GM12874 (cell line): ENCODE results near the gene MTCL1.

Source experiments
- TF ChIP-seq, protein P1 (sequence below): IDR thresholded peaks from 2 replicates; pipeline ENCODE4 v1.5.1; 2011; ENCODE audit warnings: low read depth, mild to moderate bottlenecking, control low read depth, low read length, moderate library complexity; ENCODE audit not compliant: insufficient read depth

MTCL1 gene

DNA sequence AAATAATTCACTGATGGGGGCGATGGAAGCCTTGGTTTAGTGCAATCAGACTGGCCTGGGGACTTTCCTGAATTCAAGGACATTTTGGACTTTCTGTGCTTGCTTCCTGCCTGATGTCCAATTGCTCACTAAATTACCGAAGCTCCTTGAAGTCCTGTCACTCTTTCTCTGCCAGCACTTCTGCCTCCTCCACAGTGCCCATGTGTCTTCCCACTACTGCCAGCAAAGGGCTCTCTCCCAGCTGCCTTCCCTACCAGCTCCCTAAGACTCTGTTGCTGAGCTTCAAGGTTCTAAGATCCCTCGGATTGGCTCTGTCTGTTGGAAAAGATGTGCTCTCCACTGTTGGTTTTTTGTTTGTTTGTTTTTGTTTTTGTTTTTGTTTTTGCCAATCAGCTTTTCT lies 158.1 kb downstream of the MTCL1 start:
- TF ChIP-seq, protein P1, sequence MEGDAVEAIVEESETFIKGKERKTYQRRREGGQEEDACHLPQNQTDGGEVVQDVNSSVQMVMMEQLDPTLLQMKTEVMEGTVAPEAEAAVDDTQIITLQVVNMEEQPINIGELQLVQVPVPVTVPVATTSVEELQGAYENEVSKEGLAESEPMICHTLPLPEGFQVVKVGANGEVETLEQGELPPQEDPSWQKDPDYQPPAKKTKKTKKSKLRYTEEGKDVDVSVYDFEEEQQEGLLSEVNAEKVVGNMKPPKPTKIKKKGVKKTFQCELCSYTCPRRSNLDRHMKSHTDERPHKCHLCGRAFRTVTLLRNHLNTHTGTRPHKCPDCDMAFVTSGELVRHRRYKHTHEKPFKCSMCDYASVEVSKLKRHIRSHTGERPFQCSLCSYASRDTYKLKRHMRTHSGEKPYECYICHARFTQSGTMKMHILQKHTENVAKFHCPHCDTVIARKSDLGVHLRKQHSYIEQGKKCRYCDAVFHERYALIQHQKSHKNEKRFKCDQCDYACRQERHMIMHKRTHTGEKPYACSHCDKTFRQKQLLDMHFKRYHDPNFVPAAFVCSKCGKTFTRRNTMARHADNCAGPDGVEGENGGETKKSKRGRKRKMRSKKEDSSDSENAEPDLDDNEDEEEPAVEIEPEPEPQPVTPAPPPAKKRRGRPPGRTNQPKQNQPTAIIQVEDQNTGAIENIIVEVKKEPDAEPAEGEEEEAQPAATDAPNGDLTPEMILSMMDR, result no peak

DNA sequence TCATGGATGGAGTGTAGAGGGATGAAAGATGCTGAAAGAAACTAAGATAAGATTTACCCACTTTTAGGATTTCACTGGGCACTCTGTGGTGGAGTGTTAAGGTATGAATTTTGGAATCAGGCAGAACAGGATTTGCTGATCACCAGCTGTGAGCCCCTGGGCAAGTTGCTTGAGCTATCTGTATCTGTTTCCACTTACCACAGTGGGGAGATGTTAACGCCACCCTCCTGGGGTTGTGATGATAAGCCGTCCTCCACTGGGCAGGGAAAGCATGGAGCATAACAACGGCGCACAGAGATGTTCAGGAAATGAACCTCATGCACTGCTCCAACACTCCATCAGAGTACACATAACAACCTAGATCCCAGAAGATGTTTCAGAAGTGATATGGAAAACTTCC lies 160.6 kb downstream of the MTCL1 start:
- TF ChIP-seq, protein P1, result no peak

DNA sequence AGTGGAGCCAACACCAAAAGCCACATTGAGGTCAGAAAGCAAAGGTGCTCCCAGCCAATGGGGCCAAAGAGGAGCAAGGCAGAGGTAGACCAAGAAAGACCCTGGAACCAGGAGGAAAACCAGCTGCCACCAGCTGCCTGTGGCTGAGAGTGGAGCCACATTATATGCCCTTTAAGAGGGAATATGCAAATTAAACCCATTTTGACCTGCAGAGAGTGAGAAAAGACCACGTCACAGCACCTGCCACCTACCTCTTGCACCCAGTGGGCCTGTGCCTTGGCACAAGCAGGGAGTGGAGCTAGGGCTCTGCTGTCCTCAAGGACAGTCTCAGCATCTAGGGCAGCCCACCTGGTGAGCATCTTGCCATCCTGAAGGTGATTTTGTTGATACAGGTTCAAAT lies 161.3 kb downstream of the MTCL1 start:
- TF ChIP-seq, protein P1, result no peak

DNA sequence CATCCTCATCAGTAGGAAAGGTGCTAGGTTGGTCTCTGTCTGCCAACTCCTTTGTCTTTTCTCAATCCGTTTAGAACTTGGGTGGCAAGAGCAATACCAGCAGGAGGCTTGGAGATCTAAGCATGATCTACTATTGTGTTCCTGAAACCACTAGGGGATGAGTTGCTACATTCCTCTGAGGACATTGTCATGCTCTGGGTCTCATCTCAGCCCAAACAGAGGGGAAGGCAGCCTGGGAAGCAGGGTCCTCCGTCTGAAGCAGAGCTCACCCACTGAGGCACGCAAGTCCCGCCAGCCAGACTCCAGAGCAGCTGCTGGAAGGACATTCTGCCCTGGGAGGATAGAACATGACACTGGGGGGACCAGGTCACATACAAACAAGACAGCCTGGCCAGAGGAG lies 162.9 kb downstream of the MTCL1 start:
- TF ChIP-seq, protein P1, result no peak

DNA sequence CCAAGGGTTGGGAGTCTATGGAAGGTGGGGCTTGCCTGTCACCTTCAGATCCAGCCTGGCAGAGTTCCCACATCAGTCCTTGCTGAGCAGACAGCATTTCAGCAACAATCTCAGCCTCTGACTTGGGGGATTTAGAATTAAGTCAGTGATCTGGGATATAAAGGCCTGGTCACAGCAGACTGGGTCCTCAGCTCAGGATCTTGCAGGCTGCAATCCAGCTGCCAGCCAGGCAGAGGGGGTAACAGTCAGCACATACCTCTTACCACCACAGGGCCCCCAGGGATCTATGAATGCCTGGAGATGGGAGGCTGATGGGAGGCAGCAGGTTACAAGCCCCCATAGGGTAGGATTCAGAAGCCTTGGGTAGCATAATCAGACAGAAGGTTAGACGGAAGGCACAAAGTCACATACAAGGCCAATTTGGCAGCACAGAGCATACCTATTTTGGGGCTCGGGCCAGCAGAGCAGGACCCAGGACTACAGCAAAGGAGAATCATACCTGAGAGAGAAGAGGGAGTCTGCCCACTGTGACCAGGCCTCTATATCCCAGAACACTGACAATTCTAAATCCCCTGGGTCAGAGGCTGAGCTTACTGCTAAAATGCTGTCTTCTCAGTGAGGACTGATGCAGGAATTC lies 163.5 kb downstream of the MTCL1 start:
- TF ChIP-seq, protein P1, result no peak

DNA sequence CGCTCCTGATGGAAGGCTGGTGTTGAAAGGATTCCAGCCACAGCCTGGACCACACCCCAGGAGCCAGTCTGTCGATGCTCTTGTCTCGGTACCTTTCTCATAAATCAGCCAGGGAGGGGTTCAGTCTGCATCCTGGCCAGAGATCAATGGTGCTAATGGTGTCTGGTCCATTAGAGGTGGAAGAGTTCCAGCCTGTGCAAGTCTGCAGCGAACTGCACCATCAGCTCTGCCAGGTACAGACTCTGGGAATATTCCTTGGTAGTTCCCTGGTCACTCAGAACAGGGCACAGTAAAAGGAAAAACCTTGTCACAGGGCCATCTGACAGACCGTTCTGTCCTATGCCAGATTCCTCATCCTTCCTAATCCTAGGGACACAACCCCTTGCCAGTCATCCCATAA lies 164.3 kb downstream of the MTCL1 start:
- TF ChIP-seq, protein P1, result no peak

DNA sequence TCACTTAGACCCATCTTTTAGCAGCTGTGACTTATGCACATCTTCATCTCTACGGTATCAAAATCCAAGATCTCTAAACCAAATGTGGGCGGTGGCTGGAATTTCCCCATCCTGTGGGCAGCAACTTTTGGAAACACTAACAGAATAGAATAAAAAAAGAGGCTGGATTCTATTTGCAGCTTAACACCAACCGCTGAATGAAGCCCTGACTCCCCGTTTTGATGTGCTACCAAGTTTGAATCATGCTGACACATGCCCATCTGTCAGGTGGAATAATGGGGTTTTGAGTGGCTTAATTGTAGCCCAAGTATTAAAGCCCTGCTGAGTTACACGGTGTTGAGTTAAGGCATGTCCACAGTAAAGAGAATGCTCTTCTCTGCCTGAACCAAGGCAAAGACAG lies 165.2 kb downstream of the MTCL1 start:
- TF ChIP-seq, protein P1, result no peak

DNA sequence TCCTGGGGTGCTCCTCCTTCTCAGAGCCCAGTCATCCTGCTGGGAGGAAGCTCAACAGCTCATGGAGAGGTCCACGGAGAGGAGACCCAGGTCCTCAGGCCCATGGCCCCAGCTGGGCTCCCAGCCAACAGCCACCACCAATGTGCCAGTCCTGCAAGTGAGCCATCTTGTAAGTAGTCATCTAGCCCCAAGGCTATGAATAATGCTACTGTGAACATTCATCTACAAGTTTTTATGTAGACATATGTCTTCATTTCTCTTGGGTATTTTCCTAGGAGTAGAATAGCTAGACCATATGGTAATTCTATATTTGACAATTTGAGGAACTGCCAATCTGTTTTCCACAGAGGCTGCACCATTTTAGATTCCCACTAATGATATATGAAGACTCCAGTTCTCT lies 166.1 kb downstream of the MTCL1 start:
- TF ChIP-seq, protein P1, result no peak
